LNCAP (cell line): ENCODE data around the gene CYB5D1.

Experiments used
- TF ChIP-seq, protein P1 (sequence below): fragments of 450-650 bp; IDR thresholded peaks from 2 replicates; pipeline ENCODE4 v1.5.1; 2017; ENCODE audit warnings: mild to moderate bottlenecking

CYB5D1 gene, protein sequence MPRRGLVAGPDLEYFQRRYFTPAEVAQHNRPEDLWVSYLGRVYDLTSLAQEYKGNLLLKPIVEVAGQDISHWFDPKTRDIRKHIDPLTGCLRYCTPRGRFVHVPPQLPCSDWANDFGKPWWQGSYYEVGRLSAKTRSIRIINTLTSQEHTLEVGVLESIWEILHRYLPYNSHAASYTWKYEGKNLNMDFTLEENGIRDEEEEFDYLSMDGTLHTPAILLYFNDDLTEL

DNA sequence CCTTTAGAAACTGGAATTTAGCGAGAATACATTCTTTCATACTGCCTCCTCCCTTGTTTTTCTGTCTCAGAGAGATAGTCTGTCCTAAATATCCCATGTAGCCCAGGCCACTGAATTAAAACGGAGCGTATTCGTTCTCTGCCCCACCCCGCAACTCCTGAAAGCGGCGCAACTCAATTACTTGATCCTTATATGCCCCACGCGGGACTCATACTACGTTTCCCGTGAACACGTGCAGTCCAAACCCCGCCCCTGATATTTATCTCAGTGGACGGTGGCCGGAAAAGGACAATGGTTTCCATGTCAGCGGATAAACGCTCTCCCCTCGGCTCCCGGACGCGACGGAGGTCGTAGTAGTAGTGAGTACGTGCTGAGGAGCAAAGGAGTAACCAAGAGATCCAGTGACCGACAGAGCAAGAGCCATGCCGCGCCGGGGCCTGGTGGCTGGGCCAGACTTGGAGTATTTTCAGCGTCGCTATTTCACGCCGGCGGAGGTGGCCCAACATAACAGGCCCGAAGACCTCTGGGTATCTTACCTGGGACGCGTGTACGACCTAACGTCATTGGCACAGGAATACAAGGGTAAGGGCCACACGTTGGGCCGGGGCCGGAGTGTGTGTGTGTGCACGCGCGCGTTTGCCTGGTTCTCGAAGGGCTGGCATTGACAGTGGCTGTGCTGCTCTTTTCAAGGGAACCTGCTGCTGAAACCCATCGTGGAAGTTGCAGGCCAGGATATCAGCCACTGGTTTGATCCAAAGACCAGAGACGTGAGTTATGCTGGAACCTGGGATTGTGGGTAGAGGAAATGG lies at the start of gene CYB5D1:
CYB5D1 (plus strand) TSS at position 291 of the 809 bp plus-strand sequence; CDS start at position 423, 132 bp downstream.
- TF ChIP-seq, protein P1, sequence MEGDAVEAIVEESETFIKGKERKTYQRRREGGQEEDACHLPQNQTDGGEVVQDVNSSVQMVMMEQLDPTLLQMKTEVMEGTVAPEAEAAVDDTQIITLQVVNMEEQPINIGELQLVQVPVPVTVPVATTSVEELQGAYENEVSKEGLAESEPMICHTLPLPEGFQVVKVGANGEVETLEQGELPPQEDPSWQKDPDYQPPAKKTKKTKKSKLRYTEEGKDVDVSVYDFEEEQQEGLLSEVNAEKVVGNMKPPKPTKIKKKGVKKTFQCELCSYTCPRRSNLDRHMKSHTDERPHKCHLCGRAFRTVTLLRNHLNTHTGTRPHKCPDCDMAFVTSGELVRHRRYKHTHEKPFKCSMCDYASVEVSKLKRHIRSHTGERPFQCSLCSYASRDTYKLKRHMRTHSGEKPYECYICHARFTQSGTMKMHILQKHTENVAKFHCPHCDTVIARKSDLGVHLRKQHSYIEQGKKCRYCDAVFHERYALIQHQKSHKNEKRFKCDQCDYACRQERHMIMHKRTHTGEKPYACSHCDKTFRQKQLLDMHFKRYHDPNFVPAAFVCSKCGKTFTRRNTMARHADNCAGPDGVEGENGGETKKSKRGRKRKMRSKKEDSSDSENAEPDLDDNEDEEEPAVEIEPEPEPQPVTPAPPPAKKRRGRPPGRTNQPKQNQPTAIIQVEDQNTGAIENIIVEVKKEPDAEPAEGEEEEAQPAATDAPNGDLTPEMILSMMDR, result no peak

DNA sequence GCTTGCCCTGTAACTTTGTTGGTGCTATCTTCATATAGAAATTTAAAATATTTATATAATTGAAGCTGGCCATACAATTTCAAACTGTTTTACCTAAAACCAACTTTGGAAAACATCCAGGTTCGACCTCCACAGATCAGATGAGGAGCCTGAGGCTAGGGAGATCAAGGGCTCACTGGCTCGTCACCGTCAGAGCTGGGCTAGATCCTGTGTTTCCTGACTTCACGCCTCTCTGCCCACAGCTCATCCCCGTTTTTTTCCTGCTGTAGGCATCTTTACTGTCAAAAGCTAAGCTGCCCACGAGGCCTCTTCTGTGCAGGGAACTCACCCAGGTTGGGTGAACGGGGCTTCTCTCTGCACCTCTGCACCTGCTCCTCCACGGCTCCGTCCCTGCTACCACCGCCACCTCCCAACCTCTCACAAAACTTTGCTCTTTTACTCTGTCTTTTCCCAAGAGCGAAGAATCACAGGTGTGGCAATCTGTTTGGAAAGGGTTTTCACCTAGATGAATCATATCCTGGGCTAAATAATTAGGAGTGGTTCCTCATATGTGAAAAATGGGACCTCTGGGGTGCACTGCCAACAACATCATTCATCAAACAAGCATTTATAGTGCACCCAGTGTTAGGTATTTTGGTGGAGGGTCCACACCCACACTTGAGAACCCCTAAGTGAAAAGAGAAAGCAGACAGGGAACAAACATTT lies 48.6 kb upstream of the CYB5D1 start:
- TF ChIP-seq, protein P1, result no peak

DNA sequence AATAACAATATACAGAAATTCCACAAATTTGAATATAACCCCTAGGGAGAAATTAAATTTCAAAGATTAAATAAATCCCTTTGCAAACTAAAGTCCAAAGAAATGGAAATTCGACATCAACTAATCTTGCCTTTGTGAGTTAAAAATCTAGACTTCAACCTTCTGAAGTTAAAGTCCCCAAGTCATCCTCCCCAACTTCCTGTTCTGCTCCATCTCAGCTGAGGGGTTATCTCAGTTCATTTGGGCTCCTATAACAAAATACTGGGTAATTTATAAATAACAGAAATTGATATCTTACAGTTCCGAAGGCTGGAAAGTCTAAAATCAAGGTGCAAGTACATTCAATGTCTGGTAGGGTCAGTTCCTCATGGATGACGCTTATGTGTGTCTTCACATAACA lies 46.6 kb upstream of the CYB5D1 start:
- TF ChIP-seq, protein P1, result no peak

DNA sequence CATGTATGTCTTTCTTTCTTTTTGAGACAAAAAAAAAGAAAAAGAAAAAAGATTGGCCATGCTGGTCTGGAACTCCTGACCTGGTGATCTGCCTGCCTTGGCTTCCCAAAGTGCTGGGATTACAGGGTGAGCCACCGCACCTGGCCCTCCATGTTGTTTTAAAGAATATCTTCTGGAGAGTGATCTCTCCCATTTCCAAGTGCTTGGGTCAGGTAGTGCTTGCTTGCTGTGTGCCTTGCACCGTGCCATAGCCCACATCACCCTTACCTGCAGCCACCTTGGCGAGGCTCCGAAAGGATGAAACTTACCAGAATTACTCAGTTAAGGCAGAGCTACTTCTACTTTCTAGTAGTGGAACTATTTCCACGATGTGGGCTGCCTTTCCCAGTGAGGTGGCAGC lies 42.8 kb upstream of the CYB5D1 start:
- TF ChIP-seq, protein P1, result no peak

DNA sequence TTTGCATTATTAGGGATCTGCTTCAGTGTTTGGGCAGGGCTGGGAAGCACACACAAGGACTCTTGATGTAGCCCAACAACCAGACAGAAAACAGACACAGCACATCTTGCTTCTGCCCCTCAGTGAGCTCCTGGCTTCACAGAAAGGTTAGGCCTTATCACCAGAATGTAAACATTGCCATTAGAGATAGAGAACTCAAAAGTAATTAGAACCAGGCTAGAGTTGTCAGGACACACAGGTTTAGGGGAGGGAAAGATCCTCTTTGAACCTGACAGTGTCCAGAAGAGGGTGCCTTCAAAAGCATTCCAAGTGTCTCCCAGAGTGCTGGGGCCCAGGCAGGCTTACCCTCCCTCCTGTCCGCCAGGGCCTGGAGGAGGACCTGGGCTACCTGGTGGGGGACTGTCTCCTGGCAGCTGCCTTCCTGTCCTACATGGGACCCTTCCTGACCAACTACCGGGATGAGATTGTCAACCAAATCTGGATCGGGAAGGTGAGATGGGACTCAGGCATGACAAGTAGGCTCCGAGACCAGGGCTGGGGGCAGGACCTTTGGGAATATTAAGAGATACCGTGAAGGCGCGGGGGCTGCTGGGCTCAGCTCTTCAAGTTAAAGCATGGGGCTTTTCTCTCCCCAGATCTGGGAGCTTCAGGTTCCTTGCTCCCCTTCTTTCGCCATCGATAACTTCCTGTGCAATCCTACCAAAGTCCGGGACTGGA lies 40.7 kb upstream of the CYB5D1 start:
- TF ChIP-seq, protein P1, result no peak

DNA sequence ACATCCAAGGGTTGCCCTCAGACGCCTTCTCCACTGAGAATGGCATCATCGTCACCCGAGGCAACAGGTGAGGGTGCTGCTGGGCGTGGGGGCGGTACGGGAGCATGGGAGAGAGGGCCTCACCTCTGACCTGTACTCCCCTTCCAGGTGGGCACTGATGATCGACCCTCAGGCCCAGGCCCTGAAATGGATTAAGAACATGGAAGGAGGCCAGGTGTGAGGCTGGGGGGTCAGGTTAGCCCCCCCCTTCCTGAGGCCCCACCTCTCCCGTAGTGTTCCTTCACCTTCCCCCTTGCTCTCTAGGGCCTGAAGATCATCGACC lies 40.2 kb upstream of the CYB5D1 start:
- TF ChIP-seq, protein P1, result no peak

DNA sequence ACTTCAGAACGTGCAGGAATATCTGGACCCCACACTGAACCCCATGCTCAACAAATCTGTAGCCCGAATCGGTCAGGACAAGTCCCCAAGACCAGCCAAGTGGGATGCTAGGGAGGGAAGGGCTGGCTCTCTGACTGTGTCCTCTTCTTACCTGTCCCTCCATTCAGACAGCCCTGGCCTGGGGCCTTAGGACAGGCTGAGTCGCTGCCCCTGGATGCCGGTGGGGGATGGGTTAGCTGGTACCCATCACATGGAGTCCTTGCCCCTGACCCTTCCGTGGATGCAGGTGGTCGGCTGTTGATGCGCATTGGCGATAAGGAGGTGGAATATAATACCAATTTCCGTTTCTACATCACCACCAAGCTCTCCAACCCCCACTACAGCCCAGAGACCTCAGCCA lies 39.8 kb upstream of the CYB5D1 start:
- TF ChIP-seq, protein P1, result no peak
